OCI-LY3 (cell line): ENCODE results near the gene RALA.

Source experiments
- H2AFZ ChIP-seq: fragments of 200-600, 300-600 bp; shearing (Covaris generic); 2 replicates; pipeline ENCODE4 v1.6.0; 2014; ENCODE audit warnings: antibody characterized with exemption, low read depth, low read length
- H3K27ac ChIP-seq: fragments of 200-600, 300-600 bp; sonication (generic); 2 replicates; pipeline ENCODE4 v1.5.1; 2014; ENCODE audit warnings: mild to moderate bottlenecking, low read length, moderate library complexity, mixed read lengths
- H3K27me3 ChIP-seq: fragments of 200-600, 300-600 bp; sonication (generic); 2 replicates; pipeline ENCODE4 v1.6.1; 2014; ENCODE audit warnings: low read depth, low read length, mixed read lengths
- H3K36me3 ChIP-seq: fragments of 200-600, 300-600 bp; sonication (generic); replicated peaks from 2 replicates; pipeline ENCODE3; 2014; ENCODE audit warnings: low read depth, low read length, mixed read lengths
- H3K4me1 ChIP-seq: fragments of 300-600, 200-600 bp; sonication (generic); 2 replicates; pipeline ENCODE4 v1.6.1; 2014; ENCODE audit warnings: low read length, mixed read lengths
- H3K4me2 ChIP-seq: fragments of 200-600, 300-600 bp; sonication (generic); 2 replicates; pipeline ENCODE4 v1.6.1; 2014; ENCODE audit warnings: low read length, mixed read lengths
- H3K4me3 ChIP-seq: fragments of 300-600, 200-600 bp; sonication (generic); 2 replicates; pipeline ENCODE4 v1.5.1; 2014; ENCODE audit warnings: antibody characterized with exemption, mild to moderate bottlenecking, low read length, moderate library complexity
- H3K79me2 ChIP-seq: fragments of 300-600, 200-600 bp; shearing (Covaris generic); 2 replicates; pipeline ENCODE4 v1.6.1; 2014; ENCODE audit warnings: mild to moderate bottlenecking, low read length, mixed read lengths
- H3K9ac ChIP-seq: fragments of 300-600, 200-600 bp; shearing (Covaris generic); 2 replicates; pipeline ENCODE4 v1.6.0; 2014; ENCODE audit warnings: mild to moderate bottlenecking, low read length, moderate library complexity
- H3K9me3 ChIP-seq: fragments of 200-600, 300-600 bp; shearing (Covaris generic); 2 replicates; pipeline ENCODE4 v1.6.1; 2014; ENCODE audit warnings: low read length, mixed read lengths; ENCODE audit not compliant: insufficient read depth
- H4K20me1 ChIP-seq: fragments of 200-600, 300-600 bp; sonication (generic); 2 replicates; pipeline ENCODE4 v1.6.1; 2016; ENCODE audit warnings: low read length, mixed read lengths; ENCODE audit not compliant: insufficient read depth
- CTCF ChIP-seq: fragments of 200-600, 300-600 bp; sonication (generic); IDR thresholded peaks from 2 replicates; pipeline ENCODE4 v1.5.1; 2014; ENCODE audit warnings: antibody characterized with exemption, low read length, low read depth
- EZH2phosphoT487 ChIP-seq: fragments of 200-600 bp; shearing (Covaris generic); IDR thresholded peaks from 2 replicates; pipeline ENCODE4 v1.6.1; 2018; ENCODE audit warnings: antibody characterized with exemption, mixed run types, low read depth

Gene RALA

GRCh38 chr7:39644170-39644569 lies 20.8 kb downstream of the RALA start:
- TF ChIP-seq CTCF, result no peak
- TF ChIP-seq EZH2phosphoT487, result no peak
- H3K4me2 ChIP-seq, result no peak overlapping the region
- H3K36me3 ChIP-seq, result peaks cover under 1% of the 10 kb centered on the region
- no peaks in the 10 kb centered on the region for H3K27me3 ChIP-seq
- H3K79me2 ChIP-seq, result peaks cover 88% of the 10 kb centered on the region
- H3K4me1 ChIP-seq, result no peaks in the 10 kb centered on the region
- peaks cover 92% of the 10 kb centered on the region for H4K20me1 ChIP-seq
- H2AFZ ChIP-seq, result no peak overlapping the region
- H3K4me3 ChIP-seq, result no peak overlapping the region
- no peak overlapping the region for H3K27ac ChIP-seq
- H3K9ac ChIP-seq, result no peak overlapping the region
- H3K9me3 ChIP-seq, result no peaks in the 10 kb centered on the region

GRCh38 chr7:39645482-39646407 lies 22.4 kb downstream of the RALA start:
- H3K36me3 ChIP-seq, result no peaks in the 10 kb centered on the region
- no peak overlapping the region for H3K4me3 ChIP-seq
- TF ChIP-seq EZH2phosphoT487 (no peak), CTCF (no peak)
- H2AFZ ChIP-seq, result no peak overlapping the region
- H4K20me1 ChIP-seq, result peaks cover 91% of the 10 kb centered on the region
- no peaks in the 10 kb centered on the region for H3K4me1 ChIP-seq
- H3K27ac ChIP-seq, result no peak overlapping the region
- H3K27me3 ChIP-seq, result no peaks in the 10 kb centered on the region
- no peak overlapping the region for H3K4me2 ChIP-seq
- no peaks in the 10 kb centered on the region for H3K9me3 ChIP-seq
- no peak overlapping the region for H3K9ac ChIP-seq
- peaks cover 79% of the 10 kb centered on the region for H3K79me2 ChIP-seq

- H3K36me3 ChIP-seq, result no peaks in the 10 kb centered on the region
- H3K79me2 ChIP-seq, result peaks cover 73% of the 10 kb centered on the region
- peaks cover 86% of the 10 kb centered on the region for H4K20me1 ChIP-seq
- H3K27ac ChIP-seq, result no peak overlapping the region
- no peak overlapping the region for H3K9ac ChIP-seq
- H3K4me3 ChIP-seq, result no peak overlapping the region
- H3K9me3 ChIP-seq, result no peaks in the 10 kb centered on the region
- H3K27me3 ChIP-seq, result no peaks in the 10 kb centered on the region
- H3K4me1 ChIP-seq, result no peaks in the 10 kb centered on the region
- H3K4me2 ChIP-seq, result no peak overlapping the region
- no peak for TF ChIP-seq EZH2phosphoT487
- no peak for TF ChIP-seq CTCF
- H2AFZ ChIP-seq, result no peak overlapping the region
These were observed 24.4 kb downstream of the RALA start for GRCh38 chr7:39647816-39648215.

- H3K27ac ChIP-seq, result no peak overlapping the region
- no peaks in the 10 kb centered on the region for H3K9me3 ChIP-seq
- H3K27me3 ChIP-seq, result no peaks in the 10 kb centered on the region
- peaks cover 73% of the 10 kb centered on the region for H4K20me1 ChIP-seq
- TF ChIP-seq EZH2phosphoT487 (no peak), CTCF (no peak)
- H3K4me1 ChIP-seq, result no peaks in the 10 kb centered on the region
- peaks cover 12% of the 10 kb centered on the region for H3K36me3 ChIP-seq
- peaks cover 67% of the 10 kb centered on the region for H3K79me2 ChIP-seq
- no peak overlapping the region for H2AFZ ChIP-seq
- H3K4me2 ChIP-seq, result no peak overlapping the region
- no peak overlapping the region for H3K9ac ChIP-seq
- H3K4me3 ChIP-seq, result no peak overlapping the region
These were observed 27.3 kb downstream of the RALA start for GRCh38 chr7:39650676-39651075.
